Measurements from ENCODE around the gene MIPOL1.

Gene MIPOL1

DNA sequence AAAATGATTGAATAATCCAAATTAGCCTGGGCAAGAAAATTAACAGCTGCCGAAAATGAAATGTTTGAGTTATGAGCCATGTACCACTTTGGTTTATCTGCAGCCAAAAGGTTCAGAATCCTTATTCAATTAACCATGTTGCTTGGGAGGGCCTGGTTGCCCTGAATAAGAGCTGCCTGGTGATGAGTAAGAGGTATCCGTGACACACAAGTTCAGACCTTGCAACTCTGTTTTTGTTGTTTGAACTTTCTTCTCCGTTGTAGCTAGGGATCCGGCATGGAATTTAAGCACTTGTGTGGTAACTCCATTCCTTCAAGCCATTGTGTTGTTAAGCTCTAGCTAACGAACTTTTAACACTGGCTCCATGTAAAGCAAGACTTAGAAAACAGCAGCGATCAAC, 361.6 kb downstream of the MIPOL1 start:
- TF ChIP-seq, protein P1, sequence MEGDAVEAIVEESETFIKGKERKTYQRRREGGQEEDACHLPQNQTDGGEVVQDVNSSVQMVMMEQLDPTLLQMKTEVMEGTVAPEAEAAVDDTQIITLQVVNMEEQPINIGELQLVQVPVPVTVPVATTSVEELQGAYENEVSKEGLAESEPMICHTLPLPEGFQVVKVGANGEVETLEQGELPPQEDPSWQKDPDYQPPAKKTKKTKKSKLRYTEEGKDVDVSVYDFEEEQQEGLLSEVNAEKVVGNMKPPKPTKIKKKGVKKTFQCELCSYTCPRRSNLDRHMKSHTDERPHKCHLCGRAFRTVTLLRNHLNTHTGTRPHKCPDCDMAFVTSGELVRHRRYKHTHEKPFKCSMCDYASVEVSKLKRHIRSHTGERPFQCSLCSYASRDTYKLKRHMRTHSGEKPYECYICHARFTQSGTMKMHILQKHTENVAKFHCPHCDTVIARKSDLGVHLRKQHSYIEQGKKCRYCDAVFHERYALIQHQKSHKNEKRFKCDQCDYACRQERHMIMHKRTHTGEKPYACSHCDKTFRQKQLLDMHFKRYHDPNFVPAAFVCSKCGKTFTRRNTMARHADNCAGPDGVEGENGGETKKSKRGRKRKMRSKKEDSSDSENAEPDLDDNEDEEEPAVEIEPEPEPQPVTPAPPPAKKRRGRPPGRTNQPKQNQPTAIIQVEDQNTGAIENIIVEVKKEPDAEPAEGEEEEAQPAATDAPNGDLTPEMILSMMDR (IDR thresholded peaks at IDR 0.05; ENCODE audit: insufficient read depth, low read length, poor library complexity, severe bottlenecking): no peak
- DNase-seq (ENCODE audit: extremely low read depth, insufficient read length): no peak
- no peaks in the 10 kb centered on the region for H3K36me3 ChIP-seq (ENCODE audit: control insufficient read depth, insufficient read depth, low read length)
- no peaks in the 10 kb centered on the region for H3K27me3 ChIP-seq (replicated peaks; ENCODE audit: control insufficient read depth, insufficient read depth, low read length)
- no peak overlapping the region for H3K4me3 ChIP-seq (replicated peaks; ENCODE audit: low read depth, low read length)

DNA sequence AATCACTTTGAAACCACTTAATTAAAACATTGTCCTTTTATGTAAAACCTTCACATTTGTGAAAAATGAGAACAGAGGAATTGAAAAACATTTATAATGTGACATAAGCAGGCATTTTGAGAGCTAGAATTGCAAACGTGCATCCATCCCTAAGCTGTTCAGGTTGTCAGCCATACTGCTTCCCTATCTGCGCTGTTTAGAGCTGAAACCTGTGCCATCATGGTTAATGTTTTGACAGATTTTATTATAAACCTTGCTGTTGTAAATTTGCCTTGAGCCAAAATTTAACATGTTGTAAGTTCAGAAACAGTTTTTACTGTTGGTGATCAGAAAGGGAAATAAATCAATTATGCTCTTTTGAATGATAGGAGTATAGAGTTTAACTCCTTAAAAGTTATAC, 365.5 kb downstream of the MIPOL1 start:
- H3K4me3 ChIP-seq (replicated peaks; ENCODE audit: low read depth, low read length): no peak overlapping the region
- no peaks in the 10 kb centered on the region for H3K36me3 ChIP-seq (ENCODE audit: control insufficient read depth, insufficient read depth, low read length)
- no peak for DNase-seq (ENCODE audit: extremely low read depth, insufficient read length)
- no peaks in the 10 kb centered on the region for H3K27me3 ChIP-seq (replicated peaks; ENCODE audit: control insufficient read depth, insufficient read depth, low read length)
- TF ChIP-seq, protein P1 (IDR thresholded peaks at IDR 0.05; ENCODE audit: insufficient read depth, low read length, poor library complexity, severe bottlenecking): no peak

DNA sequence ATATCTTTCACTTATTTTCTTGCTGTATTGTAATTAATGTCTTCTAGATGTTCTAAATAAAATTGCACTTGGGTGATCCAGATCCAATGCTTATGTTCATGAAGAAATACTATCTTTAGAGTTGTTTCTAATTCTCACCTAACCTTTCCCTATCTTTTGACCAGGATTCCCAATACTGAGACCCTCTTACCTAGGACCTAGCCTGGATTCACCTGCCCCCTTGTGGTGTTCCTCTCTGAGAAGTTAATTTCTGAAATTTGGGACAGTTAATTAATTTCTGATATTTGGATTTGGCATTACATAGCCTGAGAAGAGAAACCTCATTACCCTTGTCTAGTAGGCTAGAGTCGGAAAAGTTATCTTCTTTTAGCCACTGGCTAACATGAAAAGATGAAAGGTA, 367.8 kb downstream of the MIPOL1 start:
- no peaks in the 10 kb centered on the region for H3K36me3 ChIP-seq (ENCODE audit: control insufficient read depth, insufficient read depth, low read length)
- no peak for DNase-seq (ENCODE audit: extremely low read depth, insufficient read length)
- H3K27me3 ChIP-seq (replicated peaks; ENCODE audit: control insufficient read depth, insufficient read depth, low read length): no peaks in the 10 kb centered on the region
- no peak overlapping the region for H3K4me3 ChIP-seq (replicated peaks; ENCODE audit: low read depth, low read length)
- TF ChIP-seq, protein P1 (IDR thresholded peaks at IDR 0.05; ENCODE audit: insufficient read depth, low read length, poor library complexity, severe bottlenecking): no peak

DNA sequence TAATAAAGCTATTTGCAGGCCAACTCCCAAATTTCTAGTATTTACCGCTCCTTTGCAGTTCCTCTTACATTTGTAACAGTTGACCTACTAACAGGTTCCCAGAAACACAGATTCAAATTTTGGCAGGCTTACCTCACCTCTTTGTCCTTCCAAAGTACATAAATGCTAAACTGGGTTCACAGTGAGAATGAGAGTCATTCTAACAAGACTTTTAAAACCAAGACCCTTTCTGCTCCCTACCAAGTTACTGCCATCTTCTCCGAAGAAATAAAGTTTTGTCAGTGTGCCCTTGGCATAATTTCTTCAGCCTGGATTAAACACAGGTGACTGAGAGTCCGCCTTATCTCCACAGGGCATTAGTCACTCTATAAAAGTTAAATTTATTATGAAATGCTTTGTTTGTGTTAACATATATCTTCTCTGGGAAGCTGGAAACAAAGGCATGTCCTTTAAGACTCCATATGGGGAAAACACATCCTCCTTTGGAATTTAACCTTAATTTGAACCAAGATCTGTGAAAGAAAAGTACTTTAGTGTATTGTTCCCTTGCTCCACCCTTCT, 369.2 kb downstream of the MIPOL1 start:
- no peaks in the 10 kb centered on the region for H3K36me3 ChIP-seq (ENCODE audit: control insufficient read depth, insufficient read depth, low read length)
- no peaks in the 10 kb centered on the region for H3K27me3 ChIP-seq (replicated peaks; ENCODE audit: control insufficient read depth, insufficient read depth, low read length)
- H3K4me3 ChIP-seq (replicated peaks; ENCODE audit: low read depth, low read length): no peak overlapping the region
- TF ChIP-seq, protein P1 (IDR thresholded peaks at IDR 0.05; ENCODE audit: insufficient read depth, low read length, poor library complexity, severe bottlenecking): no peak
- DNase-seq (ENCODE audit: extremely low read depth, insufficient read length): no peak

DNA sequence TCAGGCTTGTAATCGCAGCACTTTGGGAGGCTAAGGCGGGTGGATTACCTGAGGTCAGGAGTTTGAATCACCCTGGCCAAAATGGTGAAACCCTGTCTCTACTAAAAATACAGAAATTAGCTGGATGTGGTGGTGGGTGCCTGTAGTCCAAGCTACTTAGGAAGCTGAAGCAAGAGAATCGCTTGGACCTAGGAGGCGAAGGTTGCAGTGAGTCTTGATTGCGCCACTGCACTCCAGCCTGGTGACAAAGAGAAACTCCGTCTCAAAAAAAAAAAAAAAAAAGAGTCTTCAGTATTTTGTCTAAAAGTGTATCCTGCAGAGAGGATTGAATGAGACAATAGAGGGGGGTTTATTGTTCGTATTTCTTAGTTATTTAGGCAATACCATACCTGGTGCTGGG, 372.0 kb downstream of the MIPOL1 start:
- DNase-seq (ENCODE audit: extremely low read depth, insufficient read length): no peak
- TF ChIP-seq, protein P1 (IDR thresholded peaks at IDR 0.05; ENCODE audit: insufficient read depth, low read length, poor library complexity, severe bottlenecking): no peak
- Histone ChIP-seq H3K4me3 (replicated peaks; ENCODE audit: low read depth, low read length) (no peak overlapping the region), H3K27me3 (replicated peaks; ENCODE audit: control insufficient read depth, insufficient read depth, low read length) (no peaks in the 10 kb centered on the region), H3K36me3 (ENCODE audit: control insufficient read depth, insufficient read depth, low read length) (no peaks in the 10 kb centered on the region)

DNA sequence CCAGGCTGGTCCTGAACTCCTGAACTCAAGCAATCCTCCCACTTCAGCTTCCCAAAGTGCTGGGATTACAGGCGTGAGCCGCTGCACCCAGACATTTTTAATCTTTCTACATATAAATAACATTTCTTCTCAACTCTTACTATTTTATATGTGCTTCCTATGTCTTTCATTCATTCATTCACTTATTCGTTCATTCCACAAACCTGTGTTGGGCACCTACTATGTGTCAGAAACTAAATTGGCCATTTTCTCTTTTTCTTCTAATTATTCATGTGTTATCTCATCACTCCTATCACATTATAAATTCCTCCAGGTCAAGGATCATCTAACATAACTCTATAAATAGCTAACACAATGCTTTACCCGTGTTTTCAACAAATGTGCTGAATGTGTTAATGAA, 373.7 kb downstream of the MIPOL1 start:
- TF ChIP-seq, protein P1 (IDR thresholded peaks at IDR 0.05; ENCODE audit: insufficient read depth, low read length, poor library complexity, severe bottlenecking): no peak
- no peak for DNase-seq (ENCODE audit: extremely low read depth, insufficient read length)
- Histone ChIP-seq H3K27me3 (replicated peaks; ENCODE audit: control insufficient read depth, insufficient read depth, low read length) (no peaks in the 10 kb centered on the region), H3K36me3 (ENCODE audit: control insufficient read depth, insufficient read depth, low read length) (no peaks in the 10 kb centered on the region), H3K4me3 (replicated peaks; ENCODE audit: low read depth, low read length) (no peak overlapping the region)
